ENCODE results near the gene RELN. TPM values are rescaled to one million over a fixed set of nuclear protein-coding genes. Genes with fewer than 3 reads are reported as not detected.

Gene RELN
- total and polyA plus RNA-seq, 2 of the 13 experiments (the other 11 are each of a cell fraction or from before 2014, with no cell fraction given), result 315 to 332 TPM

GRCh38 chr7:103940382-103941268 lies 48.8 kb downstream of the RELN start:
- ATAC-seq (no peak), FAIRE-seq (no peak), DNase-seq (ENCODE audit: low spot score) (no peak)
- no peak overlapping the region for H3K9ac ChIP-seq (ENCODE audit: insufficient read depth, low read depth, low read length)
- H3K4me3 ChIP-seq (replicated peaks in 1 of 3; ENCODE audit: insufficient read depth in 1 of 3, low read depth in 2 of 3, low read length in 3 of 3), result no peak overlapping the region
- peaks cover 5% of the 10 kb centered on the region for H3K79me2 ChIP-seq (ENCODE audit: insufficient read depth, low read length)
- H3K4me1 ChIP-seq (ENCODE audit: insufficient read depth, low read length), result 0 out of 2 replicates have a peak, but pooled peaks cover 6% of the 10 kb centered on the region
- H3K36me3 ChIP-seq (replicated peaks in 1 of 2; ENCODE audit: control insufficient read depth in 1 of 2, insufficient read depth in 2 of 2, low read length in 2 of 2), result peaks cover 0 to 4% of the 10 kb centered on the region in 2 experiments; a peak in 1 of 5 replicates
- CTCF ChIA-PET (ENCODE audit: low intra/inter-chr PET ratio, low total read pairs), result no interaction called here
- H3K4me2 ChIP-seq (ENCODE audit: low read depth, low read length), result no peak overlapping the region
- no peaks in the 10 kb centered on the region for H3K27me3 ChIP-seq (ENCODE audit: control insufficient read depth in 1 of 2, insufficient read depth in 2 of 2, low read length in 2 of 2)
- H3K27ac ChIP-seq (ENCODE audit: extremely low read length, insufficient read depth, low read length), result no peak overlapping the region
- POLR2A ChIA-PET, result no interaction called here
- TF ChIP-seq AGO2 (optimal IDR thresholded peaks at IDR 0.05; ENCODE audit: low read depth, low read length) (peak; percentile 43), ZFP36L1 (CRISPR knock-in tag; IDR thresholded peaks at IDR 0.05) (no peak), ZNF451 (CRISPR knock-in tag; IDR thresholded peaks at IDR 0.05) (no peak), KIAA2018 (CRISPR knock-in tag; IDR thresholded peaks at IDR 0.05; ENCODE audit: borderline replicate concordance) (no peak), RBM22 (optimal IDR thresholded peaks at IDR 0.05; ENCODE audit: low read length) (peak; percentile 65)
- WGBS (ENCODE audit: low lambda C conversion rate), result 77% methylated on average over 6 of the region's 6 CpGs
- H3K9me3 ChIP-seq (ENCODE audit: low read length), result no peaks in the 10 kb centered on the region
- intact Hi-C loops (cut with micrococcal nuclease; ENCODE audit: unreplicated experiment), result no loop called here
- no TSS peak for BruUV-seq (replicated peaks)
- no peaks in the 10 kb centered on the region; the same call in 1 of the 2 replicates for H4K20me1 ChIP-seq (ENCODE audit: insufficient read depth, low read length)
- in situ Hi-C loops (cut with HindIII; ENCODE audit: extremely low pct_ligation_motif_present, low pct_unique_long_range_greater_than_20kb), result no loop called here
- no peak overlapping the region for H2AFZ ChIP-seq (ENCODE audit: low read length)
